Sigmoid colon (tissue), 7 donors: ENCODE data around the gene UGP2. TPM values are rescaled to one million over a fixed set of nuclear protein-coding genes. Genes with fewer than 3 reads are reported as not detected.

ENCODE experiments used
- DNase-seq: peaks from one replicate; pipeline ENCODE4 v3.0.0-alpha.2; 2019
- H3K27ac ChIP-seq, 4 donors: fragments of 200-600 bp; sonication (generic); one replicate each; pipeline ENCODE4 v1.5.1; 2016 to 2019; ENCODE audit warnings: mild to moderate bottlenecking in 1 of 4
- H3K27me3 ChIP-seq, 3 donors: fragments of 200-600 bp; sonication (generic); one replicate each; pipeline ENCODE4 v1.5.1; 2019; ENCODE audit warnings: mild to moderate bottlenecking in 1 of 3
- H3K36me3 ChIP-seq, 4 donors: fragments of 200-600 bp; sonication (generic); one replicate each; pipeline ENCODE4 v1.5.1; 2016 to 2019
- H3K4me1 ChIP-seq, 4 donors: fragments of 200-600 bp; sonication (generic); one replicate each; pipeline ENCODE4 v1.5.1; 2017 to 2019
- H3K4me3 ChIP-seq, 4 donors: fragments of 200-600 bp; sonication (generic); one replicate each; pipeline ENCODE4 v1.5.1; 2017 to 2019; ENCODE audit warnings: mild to moderate bottlenecking in 2 of 4, moderate library complexity in 1 of 4
- H3K9me3 ChIP-seq, 4 donors: fragments of 200-600 bp in 3 of 4; sonication (generic) in 3 of 4; one replicate each; pipeline versions ENCODE4 v1.5.1 to v1.6.1; 2013 to 2019
- CTCF ChIP-seq, 4 experiments: fragments of 450-650 bp in 3 of 4; fragments of 200-600 bp in 1 of 4; IDR thresholded peaks; one replicate each; pipeline ENCODE4 v1.5.1; 2016 to 2019; ENCODE audit warnings: antibody characterized with exemption in 4 of 4, mild to moderate bottlenecking in 3 of 4, moderate library complexity in 2 of 4
- EP300 ChIP-seq, 4 donors: sonication (generic); formaldehyde crosslinking; IDR thresholded peaks; one replicate each; pipeline ENCODE4 v1.6.1; 2017; ENCODE audit warnings: antibody characterized with exemption in 4 of 4
- POLR2A ChIP-seq, 2 donors: fragments of 450-650 bp; IDR thresholded peaks; one replicate each; pipeline ENCODE4 v1.6.1; 2016; ENCODE audit warnings: antibody characterized with exemption in 2 of 2, mild to moderate bottlenecking in 2 of 2, moderate library complexity in 2 of 2
- POLR2AphosphoS5 ChIP-seq, 4 donors: sonication (generic); formaldehyde crosslinking; IDR thresholded peaks; one replicate each; pipeline ENCODE4 v1.6.1; 2017; ENCODE audit warnings: antibody characterized with exemption in 4 of 4
- WGBS, 2 donors: extraction: QIAGEN DNeasy Blood & Tissue Kit; methylation state at CpG; one replicate each; pipeline ENCODE4 v1.1.7; 2013; 5-methylcytosine and 5-hydroxymethylcytosine counted together
- intact Hi-C: fragments of 100-400 bp; cut with DNase I; formaldehyde crosslinking; loops from one replicate; pipeline ENCODE4 v1.15.1; 2023
- polyA plus RNA-seq, 3 donors: library from polyadenylated mRNA; stranded (reverse); fragments of 200-250 nt; gene quantifications; one replicate each; pipeline ENCODE4 v1.2.3, GENCODE V29; 2013
- total RNA-seq, 4 donors: library from RNA; depleted of rRNA; stranded (reverse); fragments of >200 nt; gene quantifications; one replicate each; pipeline ENCODE4 v1.1.0, GENCODE V29; 2016
- donor health status: healthy with polysubstance abuse.
- donor health status: Bipolar disorder and iron deficiency.
- donor health status: healthy.

UGP2 gene
- total and polyA plus RNA-seq, 7 donors = 132 to 809 (median 195) TPM

- intact Hi-C loops = no loop called here
These were observed 27.6 kb upstream of the UGP2 start for GRCh38 chr2:63814114-63814513.

GRCh38 chr2:63817382-63817781 is 24.3 kb upstream of the UGP2 start:
- WGBS, 2 donors = 39 to 59% methylated on average over 2 of the region's 2 CpGs
- H3K36me3 ChIP-seq = no peaks in the 10 kb centered on the region
- no peak for DNase-seq
- TF ChIP-seq EP300 (IDR thresholded peaks at IDR 0.05) (no peak), POLR2A (IDR thresholded peaks at IDR 0.05) (no peak), POLR2AphosphoS5 (IDR thresholded peaks at IDR 0.05) (no peak)
- no peaks in the 10 kb centered on the region for H3K4me1 ChIP-seq
- no peaks in the 10 kb centered on the region for H3K27me3 ChIP-seq
- H3K27ac ChIP-seq = no peak overlapping the region
- intact Hi-C loops = no loop called here
- no peak overlapping the region for H3K4me3 ChIP-seq
- no peaks in the 10 kb centered on the region for H3K9me3 ChIP-seq

More at GRCh38 chr2:63814114-63814513, 27.6 kb upstream of the UGP2 start:
- Histone ChIP-seq H3K4me3 (no peak overlapping the region), H3K4me1 (no peaks in the 10 kb centered on the region), H3K36me3 (no peaks in the 10 kb centered on the region), H3K9me3 (no peaks in the 10 kb centered on the region), H3K27ac (no peak overlapping the region), H3K27me3 (no peaks in the 10 kb centered on the region)
- TF ChIP-seq POLR2AphosphoS5 (IDR thresholded peaks at IDR 0.05) (no peak), CTCF (IDR thresholded peaks at IDR 0.05) (no peak), POLR2A (IDR thresholded peaks at IDR 0.05) (no peak), EP300 (IDR thresholded peaks at IDR 0.05) (no peak)
- WGBS, 2 donors = 56 to 77% methylated on average over 1 of the region's 1 CpG
- no peak for DNase-seq

- WGBS, 2 donors = 82 to 85% methylated on average over 2 of the region's 2 CpGs
These were observed 23.4 kb upstream of the UGP2 start for GRCh38 chr2:63818271-63818670.

GRCh38 chr2:63819256-63819655 is 22.4 kb upstream of the UGP2 start:
- peak overlapping the region in 3 of 4 donors; percentile 43 to 58 (median 48) for H3K27ac ChIP-seq
- no peaks in the 10 kb centered on the region for H3K4me1 ChIP-seq
- no peaks in the 10 kb centered on the region for H3K9me3 ChIP-seq
- H3K4me3 ChIP-seq = no peak overlapping the region
- no peak for DNase-seq
- WGBS, 2 donors = 65 to 69% methylated on average over 3 of the region's 3 CpGs
- no peaks in the 10 kb centered on the region for H3K27me3 ChIP-seq
- intact Hi-C loops = no loop called here
- TF ChIP-seq CTCF (IDR thresholded peaks at IDR 0.05) (no peak), EP300 (IDR thresholded peaks at IDR 0.05) (no peak), POLR2AphosphoS5 (IDR thresholded peaks at IDR 0.05) (no peak)
- no peaks in the 10 kb centered on the region for H3K36me3 ChIP-seq

More at GRCh38 chr2:63818271-63818670, 23.4 kb upstream of the UGP2 start:
- Histone ChIP-seq H3K9me3 (no peaks in the 10 kb centered on the region), H3K4me3 (no peak overlapping the region), H3K27ac (no peak overlapping the region), H3K36me3 (no peaks in the 10 kb centered on the region), H3K4me1 (no peaks in the 10 kb centered on the region), H3K27me3 (no peaks in the 10 kb centered on the region)
- intact Hi-C loops = no loop called here
- DNase-seq = no peak
- TF ChIP-seq POLR2AphosphoS5 (IDR thresholded peaks at IDR 0.05) (no peak), CTCF (IDR thresholded peaks at IDR 0.05) (no peak), EP300 (IDR thresholded peaks at IDR 0.05) (no peak), POLR2A (IDR thresholded peaks at IDR 0.05) (no peak)

- Histone ChIP-seq H3K36me3 (no peaks in the 10 kb centered on the region), H3K27me3 (no peaks in the 10 kb centered on the region), H3K27ac (peak overlapping the region in 3 of 4 donors; percentile 43 to 58 (median 48)), H3K4me3 (no peak overlapping the region), H3K9me3 (no peaks in the 10 kb centered on the region), H3K4me1 (no peaks in the 10 kb centered on the region)
- WGBS, 2 donors = 70% methylated on average over 6 of the region's 6 CpGs
- intact Hi-C loops = no loop called here
- TF ChIP-seq POLR2AphosphoS5 (IDR thresholded peaks at IDR 0.05) (peak in 3 of 4 donors; percentile 5 to 28 (median 22)), CTCF (IDR thresholded peaks at IDR 0.05) (no peak)
- peak; percentile 89 for DNase-seq
These were observed 21.7 kb upstream of the UGP2 start for GRCh38 chr2:63819765-63820717.
